ENCODE data around the gene MUCL3.

DNA sequence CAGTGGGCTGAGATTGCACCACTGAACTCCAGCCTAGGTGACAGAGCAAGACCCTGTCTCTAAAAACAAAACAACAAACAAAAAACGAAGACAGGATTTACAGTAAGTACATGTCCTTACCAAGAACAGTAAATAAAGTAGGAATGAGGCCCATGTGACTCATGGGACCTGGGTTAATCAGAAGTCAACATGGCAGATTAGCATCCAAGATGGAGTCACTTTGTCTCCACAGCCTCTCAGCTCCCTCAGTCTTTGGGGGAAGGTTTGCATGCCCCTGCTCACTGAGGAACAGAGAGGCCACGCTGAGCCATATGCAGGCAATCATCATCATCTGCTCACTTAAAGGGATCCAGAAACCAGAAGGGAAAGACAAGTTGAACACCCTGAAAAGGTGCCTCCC is 61.7 kb downstream of the MUCL3 start:
- TF ChIP-seq POU6F1 (CRISPR knock-in tag; IDR thresholded peaks at IDR 0.05; ENCODE audit: borderline replicate concordance, low read depth) (no peak), PATZ1 (CRISPR knock-in tag; IDR thresholded peaks at IDR 0.05; ENCODE audit: borderline replicate concordance) (no peak)

Measured in SK-N-SH treated with all-trans-retinoic acid at 6 μM for 48 hours (cell line).